Activated T-helper 17 cell treated with anti-CD3 and anti-CD28 coated beads, Interleukin-2, amount 50 U/mL, for 72 hours (primary cell): ENCODE results near the gene EPS8. TPM values are rescaled to one million over a fixed set of nuclear protein-coding genes. Genes with fewer than 3 reads are reported as not detected.

Source experiments
- ATAC-seq: fragments of 150-1000 bp; cut with Tn5 transposase; replicated peaks from 2 replicates; pipeline ENCODE4 v1.10.0; 2021; ENCODE audit warnings: mild to moderate bottlenecking, moderate library complexity
- H3K27ac Mint-ChIP-seq: one replicate; pipeline ENCODE4 v1.8.0; 2022; ENCODE audit warnings: mixed read lengths
- H3K27me3 Mint-ChIP-seq: one replicate; pipeline ENCODE4 v1.8.0; 2022; ENCODE audit warnings: mixed read lengths
- H3K36me3 Mint-ChIP-seq: one replicate; pipeline ENCODE4 v1.8.0; 2022; ENCODE audit warnings: low read depth, mild to moderate bottlenecking, mixed read lengths
- H3K4me1 Mint-ChIP-seq: one replicate; pipeline ENCODE4 v1.8.0; 2022; ENCODE audit warnings: mixed read lengths
- H3K4me3 Mint-ChIP-seq: one replicate; pipeline ENCODE4 v1.8.0; 2022; ENCODE audit warnings: mild to moderate bottlenecking, mixed read lengths
- H3K9me3 Mint-ChIP-seq: one replicate; pipeline ENCODE4 v1.8.0; 2022; ENCODE audit warnings: mixed read lengths
- total RNA-seq, 2 donors: library from RNA; stranded (reverse); gene quantifications; one replicate each; pipeline ENCODE4 v1.2.3, GENCODE V29; 2022

Gene EPS8
- 1 to 10 TPM; 1.4 to 1.7 TPM for total RNA-seq

DNA sequence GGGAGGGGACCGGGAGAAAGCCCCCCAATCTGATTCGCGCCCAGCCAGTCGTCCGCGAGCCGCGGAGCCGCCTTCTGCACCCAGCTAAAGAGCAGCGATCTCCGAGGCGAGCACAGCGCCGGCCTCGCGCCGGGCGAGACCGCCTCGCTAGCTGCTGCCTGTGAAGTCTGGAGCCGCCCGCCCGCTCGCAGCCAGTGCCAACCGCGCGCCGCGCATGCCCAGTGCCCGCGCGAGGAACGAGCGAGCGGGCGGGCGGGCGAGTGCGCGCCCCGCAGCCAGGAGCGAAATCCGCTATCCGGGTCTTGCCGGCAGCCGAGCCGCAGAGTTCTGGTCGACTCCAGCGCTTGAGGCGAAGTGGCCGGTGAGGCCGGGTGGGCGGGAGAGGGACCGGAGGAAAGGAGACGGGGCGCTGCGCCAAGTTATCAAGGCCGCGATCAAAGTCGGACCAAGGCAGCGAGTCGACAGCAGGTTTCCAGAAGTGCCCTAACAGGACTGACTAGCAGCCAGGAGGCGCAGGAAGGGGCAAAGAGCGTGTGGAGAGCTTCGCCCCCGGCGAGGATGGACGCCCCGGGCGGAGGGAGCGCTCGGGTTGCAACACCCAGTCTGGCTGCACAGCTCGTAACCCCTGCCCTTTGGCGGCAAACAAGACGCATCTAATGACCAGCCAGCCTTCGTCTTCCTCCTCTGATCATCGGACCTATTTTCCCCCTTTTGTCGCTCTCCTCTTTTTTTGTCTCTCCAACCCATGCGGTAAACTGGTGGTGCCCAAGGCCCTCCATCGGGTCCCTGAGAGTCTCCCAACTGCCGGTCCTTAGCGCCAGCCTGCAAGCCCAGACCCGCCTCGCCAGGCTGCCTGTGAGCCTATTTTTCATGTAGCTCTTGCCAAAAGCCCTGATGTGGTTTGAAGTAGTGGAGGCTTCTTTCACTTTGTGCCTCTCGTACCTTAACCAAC lies at the start of gene EPS8:
Gene EPS8, minus strand, starts transcription at position 169 of the 952 bp plus-strand sequence. CDS start 106,437 bp downstream, outside the sequence.
- Mint-ChIP-seq H3K4me1 (peaks cover 6% of the 10 kb centered on the region), H3K4me3 (peak within 1 kb of the TSS; percentile 87), H3K27ac (peak within 1 kb of the TSS; percentile 74), H3K27me3 (peaks cover 39% of the 10 kb centered on the region), H3K9me3 (no peaks in the 10 kb centered on the region), H3K36me3 (no peaks in the 10 kb centered on the region)
- ATAC-seq = peak; percentile 94

GRCh38 chr12:15837141-15837790 lies 48.1 kb upstream of the EPS8 start:
- ATAC-seq = no peak
- no peak overlapping the region for H3K27ac Mint-ChIP-seq
- no peaks in the 10 kb centered on the region for H3K9me3 Mint-ChIP-seq
- no peaks in the 10 kb centered on the region for H3K4me1 Mint-ChIP-seq
- peaks cover 4% of the 10 kb centered on the region for H3K27me3 Mint-ChIP-seq
- H3K4me3 Mint-ChIP-seq = no peak overlapping the region
- no peaks in the 10 kb centered on the region for H3K36me3 Mint-ChIP-seq

GRCh38 chr12:15834575-15834974 lies 45.4 kb upstream of the EPS8 start:
- ATAC-seq = no peak
- Mint-ChIP-seq H3K36me3 (no peaks in the 10 kb centered on the region), H3K9me3 (no peaks in the 10 kb centered on the region), H3K4me1 (no peaks in the 10 kb centered on the region), H3K27ac (no peak overlapping the region), H3K27me3 (peaks cover 10% of the 10 kb centered on the region), H3K4me3 (no peak overlapping the region)

DNA sequence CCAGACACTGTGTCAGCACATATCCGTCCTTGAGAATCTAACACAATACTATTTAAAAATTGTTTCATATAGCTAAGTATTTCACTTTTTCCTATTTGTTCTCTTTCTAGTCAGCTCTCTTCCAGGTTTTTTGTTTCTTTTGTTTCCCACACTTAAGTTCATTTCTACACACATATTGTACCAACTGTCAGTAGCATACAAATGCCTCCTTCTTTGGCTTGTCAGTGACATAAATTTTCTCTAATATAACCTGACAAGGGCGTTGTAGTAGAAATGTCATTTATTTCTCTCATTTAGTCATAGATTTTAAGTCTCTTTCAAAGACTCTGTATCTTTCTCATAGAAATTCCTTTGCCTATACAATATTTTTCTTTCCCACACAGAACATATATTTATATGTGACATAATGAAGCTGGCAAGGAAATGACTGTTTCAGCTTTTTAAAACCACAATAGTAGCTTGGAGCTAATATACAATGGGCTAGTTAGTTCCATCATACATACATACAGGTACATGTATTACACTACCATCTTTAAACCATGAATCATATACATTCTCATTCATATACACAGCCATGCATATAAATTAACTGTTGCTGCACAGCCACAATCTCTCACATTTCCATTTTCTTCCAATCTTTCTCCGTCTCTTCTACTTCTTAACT lies 42.3 kb upstream of the EPS8 start:
- ATAC-seq = no peak

DNA sequence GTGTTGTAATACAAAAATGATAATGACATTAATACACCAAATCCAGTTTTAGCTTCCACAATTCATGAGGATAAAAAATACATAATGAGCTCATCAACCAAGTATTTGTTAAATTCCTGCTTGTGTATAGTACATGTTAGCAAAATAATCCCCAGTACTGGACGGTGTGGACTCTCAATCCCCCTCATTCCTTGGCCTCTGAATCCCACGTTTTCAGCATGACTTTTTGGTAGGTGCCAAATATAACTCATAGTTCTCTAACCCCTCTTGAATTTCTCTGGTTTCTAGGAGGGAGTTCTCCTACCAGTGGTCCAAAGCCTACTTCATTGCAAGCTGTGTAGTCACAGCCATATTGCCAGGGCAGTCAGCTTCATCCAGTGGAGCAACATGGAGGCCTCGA lies 41.4 kb upstream of the EPS8 start:
- H3K36me3 Mint-ChIP-seq = no peaks in the 10 kb centered on the region
- H3K9me3 Mint-ChIP-seq = no peaks in the 10 kb centered on the region
- H3K4me1 Mint-ChIP-seq = no peaks in the 10 kb centered on the region
- no peak overlapping the region for H3K4me3 Mint-ChIP-seq
- H3K27me3 Mint-ChIP-seq = peaks cover 10% of the 10 kb centered on the region
- no peak overlapping the region for H3K27ac Mint-ChIP-seq
- no peak for ATAC-seq

More for the DNA sequence above, 42.3 kb upstream of the EPS8 start:
- Mint-ChIP-seq H3K36me3 (no peaks in the 10 kb centered on the region), H3K27me3 (peaks cover 10% of the 10 kb centered on the region), H3K4me3 (no peak overlapping the region), H3K4me1 (no peaks in the 10 kb centered on the region), H3K9me3 (no peaks in the 10 kb centered on the region), H3K27ac (no peak overlapping the region)

GRCh38 chr12:15829949-15830348 lies 40.8 kb upstream of the EPS8 start:
- Mint-ChIP-seq H3K9me3 (no peaks in the 10 kb centered on the region), H3K27ac (no peak overlapping the region), H3K27me3 (peaks cover 10% of the 10 kb centered on the region), H3K4me1 (no peaks in the 10 kb centered on the region), H3K4me3 (no peak overlapping the region), H3K36me3 (no peaks in the 10 kb centered on the region)
- ATAC-seq = no peak

DNA sequence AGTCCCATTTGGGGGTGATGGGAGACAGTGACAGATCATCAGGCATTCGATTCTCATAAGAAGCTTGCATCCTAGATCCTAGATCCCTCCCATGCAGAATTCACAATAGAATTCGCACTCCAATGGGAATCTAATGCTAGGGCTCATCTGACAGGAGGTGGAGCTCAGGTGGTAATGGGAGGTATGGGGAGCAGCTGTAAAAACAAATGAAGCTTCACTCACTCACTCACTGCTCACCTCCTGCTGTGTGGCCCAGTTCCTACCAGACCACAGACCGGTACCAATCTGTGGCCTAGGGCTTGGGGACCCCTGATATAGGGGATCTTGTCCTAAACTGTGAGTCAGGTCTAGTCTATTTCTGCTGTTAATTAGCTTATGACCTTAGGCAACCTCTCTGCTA lies 40.1 kb upstream of the EPS8 start:
- Mint-ChIP-seq H3K9me3 (no peaks in the 10 kb centered on the region), H3K36me3 (no peaks in the 10 kb centered on the region), H3K4me1 (no peaks in the 10 kb centered on the region), H3K4me3 (no peak overlapping the region), H3K27me3 (peaks cover 10% of the 10 kb centered on the region), H3K27ac (no peak overlapping the region)
- ATAC-seq = no peak

- H3K27ac Mint-ChIP-seq = no peak overlapping the region
- H3K27me3 Mint-ChIP-seq = peaks cover 10% of the 10 kb centered on the region
- H3K4me3 Mint-ChIP-seq = no peak overlapping the region
- H3K36me3 Mint-ChIP-seq = no peaks in the 10 kb centered on the region
- no peak for ATAC-seq
- no peaks in the 10 kb centered on the region for H3K9me3 Mint-ChIP-seq
- no peaks in the 10 kb centered on the region for H3K4me1 Mint-ChIP-seq
Observed at GRCh38 chr12:15827136-15827535, 37.9 kb upstream of the EPS8 start.

DNA sequence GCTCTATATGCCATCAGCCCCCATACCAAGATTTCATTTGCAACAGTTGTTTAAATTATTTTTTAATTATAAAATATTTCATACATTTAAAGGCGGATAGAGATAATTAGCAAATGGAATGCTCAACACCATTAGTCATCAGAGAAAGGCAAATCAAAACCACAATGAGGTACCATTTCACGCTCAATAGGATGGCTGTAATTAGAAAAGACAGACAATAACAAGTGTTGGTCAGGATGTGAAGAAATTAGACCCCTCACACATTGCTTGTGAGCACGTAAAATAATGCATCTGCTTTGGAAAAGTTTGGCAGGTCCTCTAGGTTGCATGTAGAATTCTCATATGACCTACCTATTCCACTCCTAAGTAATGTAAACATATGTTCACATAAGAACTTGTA lies 35.3 kb upstream of the EPS8 start:
- Mint-ChIP-seq H3K4me1 (no peaks in the 10 kb centered on the region), H3K4me3 (no peak overlapping the region), H3K9me3 (no peaks in the 10 kb centered on the region), H3K27me3 (no peaks in the 10 kb centered on the region), H3K27ac (no peak overlapping the region), H3K36me3 (no peaks in the 10 kb centered on the region)
- ATAC-seq = no peak

DNA sequence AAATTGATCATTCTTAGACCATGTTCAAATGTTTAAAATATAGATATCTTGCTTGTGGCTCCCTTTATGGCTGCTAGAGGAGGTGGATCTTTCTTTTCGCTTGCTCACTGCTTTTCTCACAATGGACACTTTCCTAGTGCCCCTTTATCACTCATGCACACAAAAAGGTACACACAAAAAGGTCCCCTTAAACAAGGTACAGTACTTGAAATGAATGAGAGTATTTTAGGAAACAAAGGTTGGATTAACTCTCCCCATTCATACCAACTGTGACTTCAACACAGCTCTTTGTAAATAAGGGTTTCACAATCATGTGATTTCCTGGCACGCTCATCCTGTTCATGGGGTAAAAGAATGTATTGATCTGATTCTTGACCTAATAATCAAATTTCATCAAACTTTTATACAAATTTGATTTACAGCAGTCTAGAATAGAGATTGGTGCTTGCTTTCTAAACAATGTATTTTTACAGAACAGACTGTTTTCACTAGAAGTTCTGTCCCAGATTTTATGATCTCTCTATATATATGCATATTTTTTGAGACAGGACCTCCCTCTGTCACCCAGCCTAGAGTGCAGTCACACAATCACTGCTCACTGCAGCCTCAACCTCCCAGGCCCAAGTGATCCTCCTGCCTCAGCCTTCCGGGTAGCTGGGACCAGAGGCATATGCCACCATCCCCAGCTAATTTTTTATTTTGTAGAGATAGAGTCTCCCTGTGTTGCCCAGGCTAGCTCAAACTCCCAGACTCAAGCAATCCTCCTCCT lies 34.4 kb upstream of the EPS8 start:
- ATAC-seq = no peak
- H3K9me3 Mint-ChIP-seq = no peaks in the 10 kb centered on the region
- H3K4me3 Mint-ChIP-seq = no peak overlapping the region
- H3K27ac Mint-ChIP-seq = no peak overlapping the region
- no peaks in the 10 kb centered on the region for H3K27me3 Mint-ChIP-seq
- no peaks in the 10 kb centered on the region for H3K4me1 Mint-ChIP-seq
- no peaks in the 10 kb centered on the region for H3K36me3 Mint-ChIP-seq

DNA sequence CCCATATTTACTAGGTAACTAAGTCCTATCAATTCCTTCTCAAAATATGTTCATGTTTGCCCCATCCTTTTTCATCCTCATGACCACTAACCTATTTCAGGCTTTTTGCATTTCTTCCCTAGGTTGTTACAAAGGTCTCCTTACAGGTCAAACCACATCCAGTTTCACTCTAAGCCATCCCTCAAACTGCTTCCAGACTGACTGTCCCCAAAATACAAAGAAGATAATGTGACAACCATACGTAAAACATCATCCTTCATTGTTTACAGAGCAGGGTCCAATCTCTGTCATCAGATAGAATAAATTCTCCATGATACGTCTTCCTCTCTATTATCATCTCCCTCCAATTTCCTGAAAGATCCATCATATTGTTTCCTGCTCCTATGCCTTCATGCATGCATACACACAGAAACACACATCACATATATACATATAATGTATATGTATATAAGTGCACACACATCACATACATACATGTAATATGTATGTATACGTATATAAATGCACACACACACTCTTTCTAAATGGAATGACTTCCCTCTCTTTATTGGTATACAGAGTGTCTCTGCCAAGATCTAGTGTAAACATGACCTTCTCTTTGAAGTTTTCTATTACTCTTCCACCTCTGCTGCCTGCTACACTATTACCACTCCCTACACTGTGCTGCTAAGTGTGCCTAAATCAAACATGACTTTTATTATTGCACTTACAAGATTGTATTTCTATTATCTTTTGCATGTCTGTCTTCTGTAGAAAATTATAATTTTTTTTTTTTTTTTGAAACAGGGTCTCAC lies 30.7 kb upstream of the EPS8 start:
- Mint-ChIP-seq H3K27me3 (peaks cover 3% of the 10 kb centered on the region), H3K36me3 (no peaks in the 10 kb centered on the region), H3K4me1 (no peaks in the 10 kb centered on the region), H3K9me3 (no peaks in the 10 kb centered on the region), H3K4me3 (no peak overlapping the region), H3K27ac (no peak overlapping the region)
- ATAC-seq = no peak

DNA sequence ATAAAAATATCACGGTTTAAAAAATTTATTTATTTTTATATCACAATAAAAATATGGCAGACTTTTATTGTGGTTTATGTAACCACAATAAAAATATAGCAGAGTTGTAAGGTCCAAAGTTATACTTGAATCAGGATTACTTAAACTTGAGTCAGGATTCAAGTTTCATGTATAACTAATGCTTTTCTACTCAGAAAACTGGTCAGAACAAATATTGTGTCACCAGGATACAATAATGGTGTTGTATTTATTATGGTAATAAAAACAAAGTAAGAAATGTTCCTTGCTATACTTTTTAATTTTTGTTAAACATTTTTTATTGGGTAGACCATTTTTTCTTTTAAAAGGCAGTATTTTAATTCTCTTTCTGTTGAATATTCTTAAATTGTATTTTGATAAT lies 29.2 kb upstream of the EPS8 start:
- H3K4me3 Mint-ChIP-seq = no peak overlapping the region
- no peaks in the 10 kb centered on the region for H3K4me1 Mint-ChIP-seq
- H3K27ac Mint-ChIP-seq = no peak overlapping the region
- peaks cover 3% of the 10 kb centered on the region for H3K27me3 Mint-ChIP-seq
- H3K36me3 Mint-ChIP-seq = no peaks in the 10 kb centered on the region
- ATAC-seq = no peak
- H3K9me3 Mint-ChIP-seq = no peaks in the 10 kb centered on the region

DNA sequence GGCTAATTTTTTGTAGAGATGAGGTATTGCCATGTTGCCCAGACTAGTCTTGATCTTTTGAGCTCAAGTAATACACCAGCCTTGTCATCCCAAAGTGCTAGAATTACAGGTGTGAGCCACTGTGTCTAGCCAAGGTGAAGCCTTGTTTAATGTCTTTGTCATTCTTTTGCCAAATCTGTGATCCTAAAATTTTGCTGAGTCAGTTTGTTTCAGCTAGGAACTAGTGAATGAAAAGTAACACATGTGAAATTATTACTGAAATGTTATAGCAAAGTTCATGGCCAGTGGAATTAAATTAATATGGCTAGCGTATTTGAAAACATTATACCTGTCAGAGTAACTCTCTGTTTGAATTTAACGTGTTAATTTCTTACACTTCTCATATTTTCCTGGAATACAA lies 26.5 kb upstream of the EPS8 start:
- Mint-ChIP-seq H3K36me3 (no peaks in the 10 kb centered on the region), H3K9me3 (no peaks in the 10 kb centered on the region), H3K27ac (no peak overlapping the region), H3K27me3 (peaks cover 10% of the 10 kb centered on the region), H3K4me1 (no peaks in the 10 kb centered on the region), H3K4me3 (no peak overlapping the region)
- no peak for ATAC-seq
